ENCODE data around the gene ALG9. TPM values are rescaled to one million over a fixed set of nuclear protein-coding genes. Genes with fewer than 3 reads are reported as not detected.
A peak's percentile ranks its signal among the peaks of the same experiment; 100 is the strongest.

Gene ALG9
- total RNA-seq, 1 experiment from 2014 or later: 41.2 TPM

GRCh38 chr11:111765984-111766833 lies 105.2 kb downstream of the ALG9 start, which contains the start of gene PPP2R1B:
TSS of gene PPP2R1B (minus strand) at chr11:111766389. CDS start at chr11:111766361, 28 bp downstream.
- DNase-seq (ENCODE audit: low read depth): peak; percentile 73

- DNase-seq (ENCODE audit: low read depth): no peak
These were observed 105.9 kb downstream of the ALG9 start for GRCh38 chr11:111765320-111765983.

GRCh38 chr11:111764621-111765020 lies 106.8 kb downstream of the ALG9 start:
- DNase-seq (ENCODE audit: low read depth): no peak

- peak; percentile 9 for DNase-seq (ENCODE audit: low read depth)
These were observed 108.3 kb downstream of the ALG9 start for GRCh38 chr11:111762981-111763643.

- DNase-seq (ENCODE audit: low read depth): no peak
These were observed 108.9 kb downstream of the ALG9 start for GRCh38 chr11:111762526-111762925.

GRCh38 chr11:111761036-111761435 lies 110.3 kb downstream of the ALG9 start:
- no peak for DNase-seq (ENCODE audit: low read depth)

GRCh38 chr11:111759778-111760407 lies 111.5 kb downstream of the ALG9 start:
- DNase-seq (ENCODE audit: low read depth): no peak

GRCh38 chr11:111759376-111759775 lies 112.0 kb downstream of the ALG9 start:
- DNase-seq (ENCODE audit: low read depth): peak; percentile 49

- DNase-seq (ENCODE audit: low read depth): no peak
These were observed 115.3 kb downstream of the ALG9 start for GRCh38 chr11:111756097-111756496.

- DNase-seq (ENCODE audit: low read depth): no peak
These were observed 121.7 kb downstream of the ALG9 start for GRCh38 chr11:111749646-111750045.

- no peak for DNase-seq (ENCODE audit: low read depth)
These were observed 123.2 kb downstream of the ALG9 start for GRCh38 chr11:111748035-111748804.

GRCh38 chr11:111745719-111746504 lies 125.5 kb downstream of the ALG9 start:
- peak; percentile 42 for DNase-seq (ENCODE audit: low read depth)

- no peak for DNase-seq (ENCODE audit: low read depth)
These were observed 127.7 kb downstream of the ALG9 start for GRCh38 chr11:111743700-111744099.

GRCh38 chr11:111741751-111742150 lies 129.6 kb downstream of the ALG9 start:
- DNase-seq (ENCODE audit: low read depth): no peak

- no peak for DNase-seq (ENCODE audit: low read depth)
These were observed 132.1 kb downstream of the ALG9 start for GRCh38 chr11:111739299-111739698.

GRCh38 chr11:111737444-111738210 lies 133.8 kb downstream of the ALG9 start:
- DNase-seq (ENCODE audit: low read depth): no peak

GRCh38 chr11:111736621-111737443 lies 134.5 kb downstream of the ALG9 start:
- DNase-seq (ENCODE audit: low read depth): no peak
